KMS-11 (cell line): ENCODE measurements around the gene NEDD9.

ENCODE experiments used
- H2AFZ ChIP-seq: fragments of 200-600 bp; sonication (generic); 2 replicates; pipeline ENCODE4 v1.6.1; 2016; ENCODE audit warnings: antibody characterized with exemption, mixed run types, low read depth
- H3K27ac ChIP-seq: fragments of 200-600 bp; sonication (generic); 2 replicates; pipeline ENCODE4 v1.6.1; 2016; ENCODE audit warnings: mild to moderate bottlenecking, mixed run types
- H3K27me3 ChIP-seq: fragments of 200-600 bp; sonication (generic); 2 replicates; pipeline ENCODE4 v1.6.1; 2017; ENCODE audit warnings: mild to moderate bottlenecking, low read depth, mixed run types, moderate library complexity; ENCODE audit not compliant: insufficient read depth
- H3K36me3 ChIP-seq: fragments of 200-600 bp; sonication (generic); 2 replicates; pipeline ENCODE4 v1.6.1; 2017; ENCODE audit warnings: mild to moderate bottlenecking, mixed run types; ENCODE audit not compliant: insufficient read depth
- H3K4me1 ChIP-seq: fragments of 200-600 bp; sonication (generic); 2 replicates; pipeline ENCODE4 v1.6.1; 2016; ENCODE audit warnings: mild to moderate bottlenecking, low read depth, mixed run types; ENCODE audit not compliant: poor library complexity, severe bottlenecking
- H3K4me2 ChIP-seq: fragments of 200-600 bp; sonication (generic); 2 replicates; pipeline ENCODE4 v1.7.0; 2016; ENCODE audit warnings: mild to moderate bottlenecking, mixed run types
- H3K4me3 ChIP-seq: fragments of 200-600 bp; sonication (generic); IDR thresholded peaks from 2 replicates; pipeline ENCODE4 v1.6.1; 2017; ENCODE audit warnings: low read depth, low read length, mixed read lengths; ENCODE audit not compliant: insufficient read depth
- H3K79me2 ChIP-seq: fragments of 200-600 bp; sonication (generic); 2 replicates; pipeline ENCODE4 v1.6.1; 2016; ENCODE audit warnings: low read depth, mixed run types; ENCODE audit not compliant: insufficient read depth
- H3K9ac ChIP-seq: fragments of 200-600 bp; sonication (generic); 2 replicates; pipeline ENCODE4 v1.6.1; 2016; ENCODE audit warnings: mild to moderate bottlenecking, mixed run types
- H4K20me1 ChIP-seq: fragments of 200-600 bp; sonication (generic); 2 replicates; pipeline ENCODE4 v1.6.1; 2016; ENCODE audit warnings: mild to moderate bottlenecking, mixed run types; ENCODE audit not compliant: insufficient read depth
- TF ChIP-seq, protein P1 (sequence below): fragments of 200-600 bp; sonication (generic); conservative IDR thresholded peaks from 2 replicates; pipeline ENCODE4 v1.6.1; 2017; ENCODE audit warnings: low read depth, mild to moderate bottlenecking, antibody characterized with exemption, low read length, moderate library complexity, mixed read lengths

NEDD9 gene

DNA sequence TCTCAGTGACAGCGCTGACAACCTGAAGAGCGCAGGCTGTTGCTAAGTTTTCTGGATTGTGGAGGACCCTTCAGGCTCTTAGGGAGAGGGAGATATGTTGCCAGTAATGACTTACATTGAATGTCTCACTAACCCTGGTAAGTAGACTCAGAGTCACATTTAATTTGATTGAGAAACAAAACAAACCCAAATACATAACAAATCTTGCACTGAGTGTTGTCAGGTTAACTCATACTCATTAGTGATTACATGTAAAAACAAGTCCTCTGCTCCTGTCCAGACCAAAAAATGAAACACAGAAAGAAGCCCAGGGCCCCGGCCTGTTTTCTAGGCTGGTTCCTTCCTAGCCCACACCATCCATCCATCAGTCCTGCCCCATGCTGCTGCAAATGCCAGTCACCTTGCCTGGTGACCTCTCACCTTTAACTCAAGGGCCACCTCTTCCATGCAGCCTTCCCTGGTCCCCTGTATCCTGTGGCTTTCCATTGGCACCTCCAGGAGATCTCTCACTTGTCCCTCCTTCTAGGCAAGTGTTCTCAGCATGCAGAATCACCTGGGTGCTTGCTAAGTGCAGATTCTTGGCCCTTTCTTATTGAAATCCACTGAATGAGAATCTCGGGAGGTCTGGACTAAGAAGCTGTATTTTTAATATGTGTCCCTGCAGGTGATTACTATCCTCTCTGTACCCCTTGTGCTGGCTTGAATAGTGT lies 86.2 kb downstream of the NEDD9 start:
- TF ChIP-seq, protein P1, sequence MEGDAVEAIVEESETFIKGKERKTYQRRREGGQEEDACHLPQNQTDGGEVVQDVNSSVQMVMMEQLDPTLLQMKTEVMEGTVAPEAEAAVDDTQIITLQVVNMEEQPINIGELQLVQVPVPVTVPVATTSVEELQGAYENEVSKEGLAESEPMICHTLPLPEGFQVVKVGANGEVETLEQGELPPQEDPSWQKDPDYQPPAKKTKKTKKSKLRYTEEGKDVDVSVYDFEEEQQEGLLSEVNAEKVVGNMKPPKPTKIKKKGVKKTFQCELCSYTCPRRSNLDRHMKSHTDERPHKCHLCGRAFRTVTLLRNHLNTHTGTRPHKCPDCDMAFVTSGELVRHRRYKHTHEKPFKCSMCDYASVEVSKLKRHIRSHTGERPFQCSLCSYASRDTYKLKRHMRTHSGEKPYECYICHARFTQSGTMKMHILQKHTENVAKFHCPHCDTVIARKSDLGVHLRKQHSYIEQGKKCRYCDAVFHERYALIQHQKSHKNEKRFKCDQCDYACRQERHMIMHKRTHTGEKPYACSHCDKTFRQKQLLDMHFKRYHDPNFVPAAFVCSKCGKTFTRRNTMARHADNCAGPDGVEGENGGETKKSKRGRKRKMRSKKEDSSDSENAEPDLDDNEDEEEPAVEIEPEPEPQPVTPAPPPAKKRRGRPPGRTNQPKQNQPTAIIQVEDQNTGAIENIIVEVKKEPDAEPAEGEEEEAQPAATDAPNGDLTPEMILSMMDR = no peak
- H3K36me3 ChIP-seq = no peaks in the 10 kb centered on the region
- H3K4me2 ChIP-seq = no peak overlapping the region
- no peaks in the 10 kb centered on the region for H3K27me3 ChIP-seq
- H4K20me1 ChIP-seq = no peaks in the 10 kb centered on the region
- H3K79me2 ChIP-seq = no peaks in the 10 kb centered on the region
- no peak overlapping the region for H3K27ac ChIP-seq
- H2AFZ ChIP-seq = no peak overlapping the region
- no peak overlapping the region for H3K9ac ChIP-seq
- no peak overlapping the region for H3K4me3 ChIP-seq
- H3K4me1 ChIP-seq = peaks cover 3% of the 10 kb centered on the region

DNA sequence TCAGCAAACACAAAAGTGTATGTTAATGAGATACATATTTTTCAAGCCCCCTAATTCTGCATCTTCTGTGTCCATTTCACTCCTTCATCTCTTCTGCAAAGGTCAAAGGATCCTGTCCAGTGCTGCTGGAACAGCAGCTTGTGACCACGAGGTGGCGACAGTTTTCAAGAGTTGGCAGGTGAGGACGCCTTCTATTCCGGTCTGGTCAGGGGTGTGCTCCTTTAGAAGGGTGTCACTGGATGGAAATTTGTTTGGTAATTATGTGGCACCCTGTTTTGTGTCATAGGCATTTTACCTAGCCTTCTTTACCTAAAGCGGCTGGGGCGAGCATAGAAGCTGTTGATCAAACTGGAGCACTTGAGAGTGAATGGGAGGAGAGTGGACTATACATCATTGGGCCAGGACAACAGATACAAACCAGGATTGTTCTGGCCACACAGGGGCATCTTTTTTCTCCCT lies 88.0 kb downstream of the NEDD9 start:
- Histone ChIP-seq H2AFZ (peak overlapping the region; percentile 8; the same call in 1 of the 2 replicates), H3K4me2 (no peak overlapping the region), H3K79me2 (no peaks in the 10 kb centered on the region), H3K4me1 (peaks cover 3% of the 10 kb centered on the region), H3K27ac (no peak overlapping the region), H3K36me3 (no peaks in the 10 kb centered on the region), H3K4me3 (no peak overlapping the region), H4K20me1 (no peaks in the 10 kb centered on the region), H3K27me3 (no peaks in the 10 kb centered on the region), H3K9ac (no peak overlapping the region)
- TF ChIP-seq, protein P1 = peak; percentile 96

DNA sequence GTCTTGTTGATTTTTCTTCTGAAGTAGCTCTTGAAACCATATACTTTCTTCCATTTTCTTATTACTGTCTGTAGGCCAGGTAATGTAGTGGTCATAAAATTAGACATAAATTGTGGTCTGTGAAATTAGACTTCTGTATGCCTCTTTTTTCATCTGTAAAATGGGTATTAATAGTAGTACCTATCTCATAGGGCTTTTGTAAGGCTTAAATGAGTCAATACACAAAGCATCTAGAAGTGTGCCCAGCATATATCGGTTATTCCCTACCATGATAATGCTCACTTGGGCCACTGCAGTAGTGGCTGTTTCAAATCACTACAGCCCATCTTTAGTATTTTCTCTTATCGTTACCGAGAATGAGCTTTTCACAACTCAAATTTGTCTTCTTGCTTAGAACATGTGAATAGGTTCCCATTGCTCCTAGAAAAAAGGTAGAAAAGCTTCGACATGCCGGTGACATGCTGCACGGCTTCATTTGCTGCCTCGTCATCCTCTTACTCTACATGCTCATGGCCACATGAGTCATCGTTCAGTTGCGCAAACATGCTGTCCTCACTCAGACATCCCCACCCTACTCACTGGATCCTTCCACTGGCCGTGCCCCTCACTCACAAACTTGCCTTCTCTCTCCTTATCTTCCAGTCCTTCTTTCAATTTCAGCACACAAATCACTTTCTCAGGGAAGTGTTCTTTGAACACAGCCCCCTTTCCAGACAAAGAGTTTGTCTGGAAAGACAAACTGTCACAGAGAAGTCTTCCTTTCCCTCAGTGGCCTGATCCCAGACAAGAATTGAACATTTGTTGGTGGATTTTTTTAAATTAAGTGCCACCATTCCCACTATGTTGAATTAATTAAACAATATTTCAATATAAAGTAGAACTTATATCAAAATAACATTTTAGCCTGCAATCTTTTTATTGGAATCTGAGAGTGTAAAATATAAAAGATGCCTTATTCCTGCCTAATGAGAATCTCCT lies 88.8 kb downstream of the NEDD9 start:
- H3K27ac ChIP-seq = no peak overlapping the region
- H2AFZ ChIP-seq = no peak overlapping the region
- H3K4me3 ChIP-seq = no peak overlapping the region
- no peak overlapping the region for H3K4me2 ChIP-seq
- H3K27me3 ChIP-seq = no peaks in the 10 kb centered on the region
- H3K36me3 ChIP-seq = no peaks in the 10 kb centered on the region
- no peaks in the 10 kb centered on the region for H4K20me1 ChIP-seq
- H3K9ac ChIP-seq = no peak overlapping the region
- TF ChIP-seq, protein P1 = no peak
- H3K79me2 ChIP-seq = no peaks in the 10 kb centered on the region
- peaks cover 3% of the 10 kb centered on the region for H3K4me1 ChIP-seq

DNA sequence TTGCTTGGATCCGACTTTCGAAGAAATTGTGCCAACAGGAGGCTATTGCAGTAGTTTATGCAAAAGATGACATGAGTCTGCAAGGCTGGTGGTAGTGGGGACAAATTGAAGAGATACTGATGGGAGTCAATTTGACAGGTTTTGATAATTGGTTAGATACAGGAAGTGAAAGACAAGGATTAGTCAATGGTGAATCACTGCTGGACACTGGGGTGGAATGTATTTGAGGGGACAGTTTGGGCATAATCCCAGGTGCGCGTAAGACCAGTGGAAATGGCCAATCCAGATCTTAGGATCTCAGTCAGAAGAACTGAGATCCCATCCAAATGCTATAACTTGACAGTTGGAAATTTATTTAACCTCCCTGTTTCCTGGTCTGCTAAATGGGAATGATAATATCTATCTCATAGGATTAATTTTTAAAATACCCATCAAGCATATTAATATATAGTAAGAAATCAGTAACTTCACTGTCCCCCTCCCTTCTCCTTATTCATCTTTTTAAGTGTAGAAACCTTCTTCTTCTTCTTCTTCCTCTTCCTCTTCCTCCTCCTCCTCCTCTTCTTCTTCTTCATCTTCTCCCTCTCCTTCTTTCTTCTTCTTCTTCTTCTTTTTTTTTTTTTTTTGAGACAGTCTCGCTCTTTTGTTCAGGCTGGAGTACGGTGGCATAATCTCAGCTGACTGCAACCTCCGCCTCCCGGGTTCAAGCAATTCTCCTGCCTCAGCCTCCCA lies 90.0 kb downstream of the NEDD9 start:
- no peak overlapping the region for H3K4me2 ChIP-seq
- TF ChIP-seq, protein P1 = no peak
- no peaks in the 10 kb centered on the region for H3K36me3 ChIP-seq

More for the DNA sequence above, 90.0 kb downstream of the NEDD9 start:
- Histone ChIP-seq H3K4me3 (no peak overlapping the region), H3K27ac (no peak overlapping the region), H3K27me3 (no peaks in the 10 kb centered on the region), H3K79me2 (no peaks in the 10 kb centered on the region), H2AFZ (no peak overlapping the region), H4K20me1 (no peaks in the 10 kb centered on the region), H3K4me1 (peaks cover 3% of the 10 kb centered on the region), H3K9ac (no peak overlapping the region)
